H9 (cell line): Measurements from ENCODE around the gene TPX2. TPM values are rescaled to one million over a fixed set of nuclear protein-coding genes. Genes with fewer than 3 reads are reported as not detected.

ENCODE experiments used
- DNase-seq: peaks from one replicate; pipeline ENCODE4 v3.0.0-alpha.2; 2017
- H2AFZ ChIP-seq: one replicate; pipeline ENCODE4 v1.6.1; 2013; ENCODE audit warnings: mild to moderate bottlenecking, low read length, control low read depth, moderate library complexity
- H2AK5ac ChIP-seq: 2 replicates; pipeline ENCODE4 v1.6.1; 2013; ENCODE audit warnings: low read length, control low read depth, mixed read lengths; ENCODE audit not compliant: insufficient read length
- H2BK120ac ChIP-seq: one replicate; pipeline ENCODE4 v1.6.1; 2013; ENCODE audit warnings: low read depth, mild to moderate bottlenecking, low read length, control low read depth, inconsistent platforms; ENCODE audit not compliant: poor library complexity, severe bottlenecking
- H2BK12ac ChIP-seq: 2 replicates; pipeline ENCODE4 v1.6.1; 2013; ENCODE audit warnings: low read length, control low read depth, mixed read lengths, low read depth; ENCODE audit not compliant: insufficient read length
- H2BK15ac ChIP-seq: 2 replicates; pipeline ENCODE4 v1.6.1; 2013; ENCODE audit warnings: low read depth, low read length, control low read depth
- H2BK20ac ChIP-seq: one replicate; pipeline ENCODE4 v1.6.1; 2013; ENCODE audit warnings: low read depth, mild to moderate bottlenecking, low read length, control low read depth, inconsistent platforms; ENCODE audit not compliant: poor library complexity, severe bottlenecking
- H2BK5ac ChIP-seq: 2 replicates; pipeline ENCODE4 v1.6.1; 2013; ENCODE audit warnings: low read length, control low read depth, mixed read lengths; ENCODE audit not compliant: insufficient read length
- H3K14ac ChIP-seq: 2 replicates; pipeline ENCODE4 v1.6.1; 2013; ENCODE audit warnings: low read length, control low read depth; ENCODE audit not compliant: insufficient read depth
- H3K18ac ChIP-seq: 2 replicates; pipeline ENCODE4 v1.6.1; 2013; ENCODE audit warnings: low read depth, mild to moderate bottlenecking, mixed read lengths, low read length, control low read depth; ENCODE audit not compliant: insufficient read length
- H3K23ac ChIP-seq: 2 replicates; pipeline ENCODE4 v1.6.1; 2013; ENCODE audit warnings: low read length, control low read depth, mixed read lengths, low read depth; ENCODE audit not compliant: insufficient read length
- H3K23me2 ChIP-seq: 2 replicates; pipeline ENCODE4 v1.6.1; 2013; ENCODE audit warnings: low read depth, mild to moderate bottlenecking, mixed read lengths, low read length, control low read depth; ENCODE audit not compliant: insufficient read length, poor library complexity, severe bottlenecking
- H3K27ac ChIP-seq: 2 replicates; pipeline ENCODE4 v1.5.1; 2013; ENCODE audit warnings: low read length, control low read depth, mixed read lengths, low read depth; ENCODE audit not compliant: insufficient read length
- H3K27me3 ChIP-seq: 2 replicates; pipeline ENCODE4 v1.6.1; 2013; ENCODE audit warnings: low read length, control low read depth, inconsistent platforms; ENCODE audit not compliant: insufficient read depth
- H3K4ac ChIP-seq: 2 replicates; pipeline ENCODE4 v1.6.1; 2013; ENCODE audit warnings: low read depth, mild to moderate bottlenecking, control low read depth, inconsistent platforms, low read length, moderate library complexity
- H3K4me1 ChIP-seq: 2 replicates; pipeline ENCODE4 v1.6.1; 2013; ENCODE audit warnings: low read length, control low read depth, inconsistent platforms; ENCODE audit not compliant: insufficient read depth
- H3K4me2 ChIP-seq: 2 replicates; pipeline ENCODE4 v1.6.1; 2013; ENCODE audit warnings: low read length, control low read depth, mixed read lengths; ENCODE audit not compliant: insufficient read length, insufficient read depth
- H3K56ac ChIP-seq: 2 replicates; pipeline ENCODE4 v1.6.1; 2013; ENCODE audit warnings: low read depth, mild to moderate bottlenecking, mixed read lengths, low read length, control low read depth; ENCODE audit not compliant: insufficient read length
- H3K79me1 ChIP-seq: 2 replicates; pipeline ENCODE4 v1.6.1; 2013; ENCODE audit warnings: low read depth, mild to moderate bottlenecking, moderate library complexity, low read length, control low read depth, inconsistent platforms; ENCODE audit not compliant: insufficient read depth, poor library complexity, severe bottlenecking
- H3K79me2 ChIP-seq: 2 replicates; pipeline ENCODE4 v1.6.1; 2013; ENCODE audit warnings: low read length, control low read depth, inconsistent platforms; ENCODE audit not compliant: insufficient read depth
- H3K9ac ChIP-seq: 2 replicates; pipeline ENCODE4 v1.6.1; 2013; ENCODE audit warnings: low read length, control low read depth, mixed read lengths; ENCODE audit not compliant: insufficient read length; ENCODE audit errors: extremely low read depth
- H3K9me3 ChIP-seq: one replicate; pipeline ENCODE4 v1.6.1; 2013; ENCODE audit warnings: low read depth, low read length, inconsistent platforms; ENCODE audit not compliant: control insufficient read depth
- H3T11ph ChIP-seq: one replicate; pipeline ENCODE4 v1.6.1; 2013; ENCODE audit warnings: mild to moderate bottlenecking, low read length, control low read depth, inconsistent platforms
- H4K20me1 ChIP-seq: one replicate; pipeline ENCODE4 v1.6.1; 2013; ENCODE audit not compliant: control insufficient read depth, insufficient read length, insufficient read depth
- H4K5ac ChIP-seq: 2 replicates; pipeline ENCODE4 v1.6.1; 2013; ENCODE audit warnings: low read depth, mild to moderate bottlenecking, mixed read lengths, low read length, control low read depth; ENCODE audit not compliant: insufficient read length
- H4K8ac ChIP-seq: replicated peaks from 2 replicates; pipeline ENCODE4 v1.6.1; 2013; ENCODE audit warnings: low read length, control low read depth, mixed read lengths, low read depth; ENCODE audit not compliant: insufficient read length
- H4K91ac ChIP-seq: 2 replicates; pipeline ENCODE4 v1.6.1; 2013; ENCODE audit warnings: low read depth, mild to moderate bottlenecking, moderate library complexity, mixed read lengths, low read length, control low read depth; ENCODE audit not compliant: insufficient read length
- H3K27ac Mint-ChIP-seq, 3 experiments: 2 replicates in 2 of 3; 3 replicates in 1 of 3; pipeline ENCODE4 v1.8.0; 2020 to 2021; ENCODE audit warnings: mixed read lengths in 3 of 3, mild to moderate bottlenecking in 1 of 3, moderate library complexity in 1 of 3
- H3K27me3 Mint-ChIP-seq: 2 replicates; pipeline ENCODE4 v1.8.0; 2021; ENCODE audit warnings: low read depth, mild to moderate bottlenecking, moderate library complexity, mixed read lengths
- H3K36me3 Mint-ChIP-seq, 3 experiments: 2 replicates in 2 of 3; 3 replicates in 1 of 3; pipeline ENCODE4 v1.8.0; 2020 to 2021; ENCODE audit warnings: low read depth in 3 of 3, mixed read lengths in 3 of 3; ENCODE audit not compliant: insufficient read depth in 1 of 3
- H3K4me1 Mint-ChIP-seq, 2 experiments: 2 replicates each; pipeline ENCODE4 v1.8.0; 2020; ENCODE audit warnings: mixed read lengths in 2 of 2
- H3K4me3 Mint-ChIP-seq, 2 experiments: 2 replicates in 1 of 2; 3 replicates in 1 of 2; pipeline ENCODE4 v1.8.0; 2020 to 2021; ENCODE audit warnings: mild to moderate bottlenecking in 2 of 2, mixed read lengths in 2 of 2, moderate library complexity in 1 of 2
- H3K9me3 Mint-ChIP-seq, 2 experiments: 2 replicates in 1 of 2; 3 replicates in 1 of 2; pipeline ENCODE4 v1.8.0; 2020; ENCODE audit warnings: mild to moderate bottlenecking in 2 of 2, mixed read lengths in 2 of 2, moderate library complexity in 1 of 2
- CTCF ChIP-seq: fragments of 200-600 bp; sonication (generic); conservative IDR thresholded peaks from 3 replicates; pipeline ENCODE4 v1.8.0; 2021; ENCODE audit warnings: antibody characterized with exemption, mild to moderate bottlenecking
- WGBS: extraction: QIAGEN DNeasy Blood & Tissue Kit; methylation state at CpG from one replicate; pipeline ENCODE4 v1.1.7; 2013; ENCODE audit warnings: missing lambda C conversion rate, low lambda C conversion rate, mixed read lengths; ENCODE audit not compliant: insufficient read length; ENCODE audit errors: extremely low coverage; 5-methylcytosine and 5-hydroxymethylcytosine counted together
- total RNA-seq: library from RNA; stranded (reverse); gene quantifications from 2 replicates; pipeline ENCODE4 v1.2.1, GENCODE V29; 2021

TPX2 gene
- total RNA-seq, 1 experiment from 2014 or later: 161 TPM

- Histone ChIP-seq H4K20me1 (no peaks in the 10 kb centered on the region), H2BK120ac (no peak overlapping the region), H3T11ph (no peak overlapping the region), H4K8ac (no peak overlapping the region), H2BK20ac (no peak overlapping the region), H3K23me2 (no peaks in the 10 kb centered on the region), H2BK12ac (no peak overlapping the region), H3K56ac (no peak overlapping the region), H3K18ac (no peak overlapping the region), H4K5ac (no peak overlapping the region), H3K27me3 (no peaks in the 10 kb centered on the region), H3K4me1 (no peaks in the 10 kb centered on the region), H2AFZ (no peak overlapping the region), H3K9me3 (no peaks in the 10 kb centered on the region), H3K23ac (no peak overlapping the region), H4K91ac (no peak overlapping the region), H2BK15ac (no peak overlapping the region), H3K4ac (no peak overlapping the region), H3K79me1 (peaks cover 11% of the 10 kb centered on the region), H3K14ac (no peak overlapping the region), H3K9ac (no peak overlapping the region), H3K27ac (no peak overlapping the region), H3K4me2 (no peak overlapping the region), H2BK5ac (no peak overlapping the region), H3K79me2 (peaks cover 6% of the 10 kb centered on the region; the same call in 1 of the 2 replicates), H2AK5ac (no peak overlapping the region)
- Mint-ChIP-seq H3K4me1 (peaks cover 3 to 9% of the 10 kb centered on the region in 2 experiments; a peak in 3 of 4 replicates), H3K27ac (peak overlapping the region in 2 of 3 experiments; percentile 32 to 84; a peak in 4 of 7 replicates), H3K4me3 (no peak overlapping the region), H3K27me3 (no peaks in the 10 kb centered on the region), H3K36me3 (peaks cover 11 to 50% (median 25%) of the 10 kb centered on the region in 3 experiments; a peak in 6 of 7 replicates), H3K9me3 (no peaks in the 10 kb centered on the region)
- no peak for TF ChIP-seq CTCF
- no peak for DNase-seq
- WGBS: no CpG with 5 or more reads among the region's 1 CpG
Observed at GRCh38 chr20:31751126-31751525, 12.0 kb downstream of the TPX2 start.
